Activated CD8-positive, alpha-beta T cell treated with anti-CD3 and anti-CD28 coated beads for 36 hours (primary cell): ENCODE results near the gene LOC101059915.
"Not testable (repeated sequence)": the region's sequence is repeated elsewhere in the genome, so short reads cannot be mapped to it uniquely, and the experiment has no call there.

Experiments used
- ATAC-seq: fragments of 200-7000 bp; cut with Tn5 transposase; one replicate; pipeline ENCODE4 v1.10.0; 2021; ENCODE audit warnings: mild to moderate bottlenecking, moderate library complexity
- CTCF ChIA-PET: fragments of 350-600 bp; sonication (Branson Sonifier 250); formaldehyde crosslinking; loops from one replicate; lab custom pipeline; 2021; ENCODE audit warnings: antibody characterized with exemption; lab: Charles Lee
- POLR2A ChIA-PET: fragments of 350-600 bp; sonication (Branson Sonifier 250); formaldehyde crosslinking; loops from one replicate; lab custom pipeline; 2021; ENCODE audit warnings: antibody characterized with exemption; lab: Charles Lee
- DNase-seq: peaks from one replicate; pipeline ENCODE4 v3.0.0-alpha.2; 2020
- H3K27ac Mint-ChIP-seq: one replicate; pipeline ENCODE4 v1.8.0; 2021; ENCODE audit warnings: mild to moderate bottlenecking, mixed read lengths
- H3K27me3 Mint-ChIP-seq: one replicate; pipeline ENCODE4 v1.8.0; 2021; ENCODE audit warnings: mixed read lengths
- H3K36me3 Mint-ChIP-seq: one replicate; pipeline ENCODE4 v1.8.0; 2021; ENCODE audit warnings: low read depth, mixed read lengths
- H3K4me1 Mint-ChIP-seq: one replicate; pipeline ENCODE4 v1.8.0; 2021; ENCODE audit warnings: low read depth, mixed read lengths
- H3K4me3 Mint-ChIP-seq: one replicate; pipeline ENCODE4 v1.8.0; 2021; ENCODE audit warnings: mild to moderate bottlenecking, moderate library complexity, mixed read lengths
- H3K9me3 Mint-ChIP-seq: one replicate; pipeline ENCODE4 v1.8.0; 2021; ENCODE audit warnings: mixed read lengths
- intact Hi-C: fragments of 100-400 bp; cut with micrococcal nuclease; formaldehyde crosslinking; loops from one replicate; pipeline ENCODE4 v1.10.0; 2022
- TF ChIP-seq, protein P1 (sequence below): fragments of 200-600 bp; IDR thresholded peaks from one replicate; pipeline ENCODE4 v1.8.0; 2022; ENCODE audit warnings: antibody characterized with exemption, mild to moderate bottlenecking

Gene LOC101059915

GRCh38 chrX:71636438-71637252, 30.7 kb upstream of the LOC101059915 start:
- H3K4me3 Mint-ChIP-seq: peak overlapping the region; percentile 44
- peak; percentile 56 for ATAC-seq
- no peaks in the 10 kb centered on the region for H3K27me3 Mint-ChIP-seq
- ChIA-PET CTCF (no interaction called here), POLR2A (interaction anchor here (0.7 to 4.1 kb wide), 5 partner anchors 11 to 104 kb away, joined by 3 to 30 read pairs (median 9); partner anchors contain the start of genes CXCR3 and OGT)
- H3K36me3 Mint-ChIP-seq: no peaks in the 10 kb centered on the region
- TF ChIP-seq, protein P1, sequence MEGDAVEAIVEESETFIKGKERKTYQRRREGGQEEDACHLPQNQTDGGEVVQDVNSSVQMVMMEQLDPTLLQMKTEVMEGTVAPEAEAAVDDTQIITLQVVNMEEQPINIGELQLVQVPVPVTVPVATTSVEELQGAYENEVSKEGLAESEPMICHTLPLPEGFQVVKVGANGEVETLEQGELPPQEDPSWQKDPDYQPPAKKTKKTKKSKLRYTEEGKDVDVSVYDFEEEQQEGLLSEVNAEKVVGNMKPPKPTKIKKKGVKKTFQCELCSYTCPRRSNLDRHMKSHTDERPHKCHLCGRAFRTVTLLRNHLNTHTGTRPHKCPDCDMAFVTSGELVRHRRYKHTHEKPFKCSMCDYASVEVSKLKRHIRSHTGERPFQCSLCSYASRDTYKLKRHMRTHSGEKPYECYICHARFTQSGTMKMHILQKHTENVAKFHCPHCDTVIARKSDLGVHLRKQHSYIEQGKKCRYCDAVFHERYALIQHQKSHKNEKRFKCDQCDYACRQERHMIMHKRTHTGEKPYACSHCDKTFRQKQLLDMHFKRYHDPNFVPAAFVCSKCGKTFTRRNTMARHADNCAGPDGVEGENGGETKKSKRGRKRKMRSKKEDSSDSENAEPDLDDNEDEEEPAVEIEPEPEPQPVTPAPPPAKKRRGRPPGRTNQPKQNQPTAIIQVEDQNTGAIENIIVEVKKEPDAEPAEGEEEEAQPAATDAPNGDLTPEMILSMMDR: no peak
- no peaks in the 10 kb centered on the region for H3K9me3 Mint-ChIP-seq
- peak; percentile 36 for DNase-seq
- H3K27ac Mint-ChIP-seq: no peak overlapping the region
- intact Hi-C loops: no loop called here
- H3K4me1 Mint-ChIP-seq: peaks cover 29% of the 10 kb centered on the region

GRCh38 chrX:71637253-71637618, 30.1 kb upstream of the LOC101059915 start:
- ATAC-seq: peak; percentile 60
- Mint-ChIP-seq H3K27me3 (no peaks in the 10 kb centered on the region), H3K4me3 (peak overlapping the region; percentile 44), H3K9me3 (no peaks in the 10 kb centered on the region), H3K36me3 (no peaks in the 10 kb centered on the region), H3K4me1 (peaks cover 29% of the 10 kb centered on the region), H3K27ac (no peak overlapping the region)
- TF ChIP-seq, protein P1: no peak
- ChIA-PET POLR2A (interaction anchor here (0.5 to 4.1 kb wide), 7 partner anchors 10 to 105 kb away, joined by 3 to 30 read pairs (median 5); partner anchors contain the start of genes CXCR3 and OGT), CTCF (no interaction called here)
- peak; percentile 28 for DNase-seq
- intact Hi-C loops: no loop called here

GRCh38 chrX:71637848-71638247, 29.5 kb upstream of the LOC101059915 start:
- ATAC-seq (peak; percentile 34), DNase-seq (peak; percentile 16)
- H3K27ac Mint-ChIP-seq: no peak overlapping the region
- intact Hi-C loops: no loop called here
- H3K27me3 Mint-ChIP-seq: no peaks in the 10 kb centered on the region
- no peaks in the 10 kb centered on the region for H3K9me3 Mint-ChIP-seq
- H3K4me3 Mint-ChIP-seq: no peak overlapping the region
- ChIA-PET POLR2A (interaction anchor here (0.5 to 4.1 kb wide), 7 partner anchors 9 to 315 kb away, joined by 3 to 30 read pairs (median 5); partner anchors contain the start of genes CXCR3 and OGT), CTCF (interaction anchor here (0.6 to 1.4 kb wide), 3 partner anchors 13 to 19 kb away, joined by 3 read pairs; partner anchors contain the start of gene CXCR3)
- peaks cover 26% of the 10 kb centered on the region for H3K4me1 Mint-ChIP-seq
- TF ChIP-seq, protein P1: no peak
- H3K36me3 Mint-ChIP-seq: no peaks in the 10 kb centered on the region

GRCh38 chrX:71638409-71638808, 28.9 kb upstream of the LOC101059915 start:
- H3K27me3 Mint-ChIP-seq: no peaks in the 10 kb centered on the region
- H3K4me1 Mint-ChIP-seq: peaks cover 24% of the 10 kb centered on the region
- no peaks in the 10 kb centered on the region for H3K36me3 Mint-ChIP-seq
- H3K27ac Mint-ChIP-seq: no peak overlapping the region
- no peak overlapping the region for H3K4me3 Mint-ChIP-seq
- ATAC-seq (peak; percentile 65), DNase-seq (no peak)
- intact Hi-C loops: no loop called here
- TF ChIP-seq, protein P1: no peak
- H3K9me3 Mint-ChIP-seq: no peaks in the 10 kb centered on the region
- POLR2A ChIA-PET: interaction anchor here (0.6 to 4.1 kb wide), 5 partner anchors 9 to 23 kb away, joined by 3 to 30 read pairs (median 9); partner anchors contain the start of gene CXCR3
- CTCF ChIA-PET: interaction anchor here (0.6 to 1.4 kb wide), 3 partner anchors 12 to 20 kb away, joined by 3 read pairs; partner anchors contain the start of gene CXCR3

- POLR2A ChIA-PET: interaction anchor here (4.1 kb wide), 1 partner anchor 21 kb away, joined by 30 read pairs; the partner anchor contains the start of gene CXCR3
- TF ChIP-seq, protein P1: no peak
- CTCF ChIA-PET: no interaction called here
- H3K4me3 Mint-ChIP-seq: no peak overlapping the region
- H3K9me3 Mint-ChIP-seq: no peaks in the 10 kb centered on the region
- no peaks in the 10 kb centered on the region for H3K36me3 Mint-ChIP-seq
- ATAC-seq (no peak), DNase-seq (no peak)
- intact Hi-C loops: no loop called here
- H3K27me3 Mint-ChIP-seq: no peaks in the 10 kb centered on the region
- peaks cover 21% of the 10 kb centered on the region for H3K4me1 Mint-ChIP-seq
- H3K27ac Mint-ChIP-seq: no peak overlapping the region
These were observed 27.3 kb upstream of the LOC101059915 start for GRCh38 chrX:71640002-71640401.

DNA sequence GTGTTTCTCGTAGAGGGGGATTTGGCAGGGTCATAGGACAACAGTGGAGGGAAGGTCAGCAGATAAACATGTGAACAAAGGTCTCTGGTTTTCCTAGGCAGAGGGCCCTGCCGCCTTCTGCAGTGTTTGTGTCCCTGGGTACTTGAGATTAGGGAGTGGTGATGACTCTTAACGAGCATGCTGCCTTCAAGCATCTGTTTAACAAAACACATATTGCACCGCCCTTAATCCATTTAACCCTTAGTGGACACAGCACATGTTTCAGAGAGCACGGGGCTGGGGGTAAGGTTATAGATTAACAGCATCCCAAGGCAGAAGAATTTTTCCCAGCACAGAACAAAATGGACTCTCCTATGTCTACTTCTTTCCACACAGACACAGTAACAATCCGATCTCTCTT, 22.9 kb upstream of the LOC101059915 start:
- ATAC-seq, intact Hi-C loops, H3K9me3 Mint-ChIP-seq, CTCF ChIA-PET, DNase-seq, H3K4me3 Mint-ChIP-seq, H3K36me3 Mint-ChIP-seq, H3K27me3 Mint-ChIP-seq, POLR2A ChIA-PET, H3K27ac Mint-ChIP-seq: not testable (repeated sequence)
- peaks cover 12% of the 10 kb centered on the region for H3K4me1 Mint-ChIP-seq
